HepG2 (cell line): Measurements from ENCODE around the gene KIAA0232. TPM values are rescaled to one million over a fixed set of nuclear protein-coding genes. Genes with fewer than 3 reads are reported as not detected.

Experiments
- EEA1 ChIP-seq: sonication (generic); formaldehyde crosslinking; IDR thresholded peaks from 2 replicates; pipeline ENCODE4 v1.5.1; 2020; ENCODE audit warnings: mild to moderate bottlenecking, missing genetic modification reagents, borderline replicate concordance
- EZH2 ChIP-seq: conservative IDR thresholded peaks from 2 replicates; pipeline ENCODE4 v1.6.1; 2012; ENCODE audit warnings: mild to moderate bottlenecking, low read depth, low read length, moderate library complexity
- HMG20B ChIP-seq: conservative IDR thresholded peaks from 2 replicates; pipeline ENCODE4 v1.6.1; 2016; ENCODE audit warnings: missing genetic modification reagents, missing compliant biosample characterization
- MAF1 ChIP-seq: sonication (generic); formaldehyde crosslinking; IDR thresholded peaks from 2 replicates; pipeline ENCODE4 v1.5.0; 2020; ENCODE audit warnings: missing genetic modification reagents, borderline replicate concordance
- PPARG ChIP-seq: conservative IDR thresholded peaks from 2 replicates; pipeline ENCODE4 v1.6.1; 2016; ENCODE audit warnings: missing biosample characterization, missing genetic modification reagents
- RELA ChIP-seq: sonication (generic); formaldehyde crosslinking; IDR thresholded peaks from 2 replicates; pipeline ENCODE4 v1.4.0; 2020; ENCODE audit warnings: missing genetic modification reagents
- SUZ12 ChIP-seq: fragments of 150-350 bp; IDR thresholded peaks from 2 replicates; pipeline ENCODE4 v1.6.1; 2014; ENCODE audit warnings: low read depth, low read length
- ZFY ChIP-seq: sonication (generic); formaldehyde crosslinking; IDR thresholded peaks from 2 replicates; pipeline ENCODE4 v1.4.0; 2020; ENCODE audit warnings: missing genetic modification reagents
- ZNF335 ChIP-seq: sonication (generic); formaldehyde crosslinking; IDR thresholded peaks from 2 replicates; pipeline ENCODE4 v1.4.0; 2020; ENCODE audit warnings: missing genetic modification reagents
- ZNF451 ChIP-seq: sonication (generic); formaldehyde crosslinking; IDR thresholded peaks from 2 replicates; pipeline ENCODE4 v1.5.0; 2020; ENCODE audit warnings: mild to moderate bottlenecking, missing genetic modification reagents
- ZNF543 ChIP-seq: sonication (generic); formaldehyde crosslinking; IDR thresholded peaks from 2 replicates; pipeline ENCODE4 v1.4.0; 2020; ENCODE audit warnings: mild to moderate bottlenecking, missing genetic modification reagents
- polyA plus RNA-seq, 8 experiments: library from polyadenylated mRNA; depleted of rRNA in 3 of 8; stranded (reverse) in 7 of 8; unstranded in 1 of 8; fragments of >200 nt; fragmentation: Illumina TruSeq in 4 of 8; extraction: Trizol in 4 of 8; gene quantifications; 2 replicates each; pipeline versions ENCODE4 v1.2.1 to v1.2.3, GENCODE V29; 2011 to 2016; ENCODE audit warnings: low read depth in 4 of 8, missing spikeins in 1 of 8, mixed read lengths in 1 of 8; ENCODE audit not compliant: insufficient read depth in 1 of 8
- total RNA-seq, 5 experiments: library from RNA; depleted of rRNA; stranded (reverse); fragments of >200 nt; fragmentation: Illumina TruSeq; extraction: Trizol; gene quantifications; 2 replicates each; pipeline ENCODE4 v1.2.3, GENCODE V29; 2016; ENCODE audit warnings: low read depth in 1 of 5
- TF ChIP-seq, protein P1 (sequence below), 2 experiments: sonication (generic) in 1 of 2; formaldehyde crosslinking in 1 of 2; IDR thresholded peaks; 2 replicates each; pipeline versions ENCODE4 v1.4.0 to v1.6.1; 2016 to 2020; ENCODE audit warnings: borderline replicate concordance in 1 of 2, low read depth in 1 of 2, mild to moderate bottlenecking in 1 of 2, missing genetic modification reagents in 1 of 2
- TF ChIP-seq, protein P2 (sequence below): sonication (generic); formaldehyde crosslinking; IDR thresholded peaks from 2 replicates; pipeline ENCODE4 v1.5.1; 2020; ENCODE audit warnings: mild to moderate bottlenecking, missing genetic modification reagents
- TF ChIP-seq, protein P3 (sequence below): sonication (generic); formaldehyde crosslinking; IDR thresholded peaks from 2 replicates; pipeline ENCODE4 v1.8.0; 2022; ENCODE audit warnings: missing genetic modification reagents, mild to moderate bottlenecking, borderline replicate concordance
- TF ChIP-seq, protein P4 (sequence below): sonication (generic); formaldehyde crosslinking; IDR thresholded peaks from 2 replicates; pipeline ENCODE4 v1.4.0; 2020; ENCODE audit warnings: mild to moderate bottlenecking, missing genetic modification reagents
- TF ChIP-seq, protein P5 (sequence below): sonication (generic); formaldehyde crosslinking; IDR thresholded peaks from 2 replicates; pipeline ENCODE4 v1.5.0; 2020; ENCODE audit warnings: missing genetic modification reagents

Gene KIAA0232
- total and polyA plus RNA-seq, 2 of the 13 experiments (the other 11 are each of a cell fraction or from before 2014, with no cell fraction given): 7.8 to 17.1 TPM

DNA sequence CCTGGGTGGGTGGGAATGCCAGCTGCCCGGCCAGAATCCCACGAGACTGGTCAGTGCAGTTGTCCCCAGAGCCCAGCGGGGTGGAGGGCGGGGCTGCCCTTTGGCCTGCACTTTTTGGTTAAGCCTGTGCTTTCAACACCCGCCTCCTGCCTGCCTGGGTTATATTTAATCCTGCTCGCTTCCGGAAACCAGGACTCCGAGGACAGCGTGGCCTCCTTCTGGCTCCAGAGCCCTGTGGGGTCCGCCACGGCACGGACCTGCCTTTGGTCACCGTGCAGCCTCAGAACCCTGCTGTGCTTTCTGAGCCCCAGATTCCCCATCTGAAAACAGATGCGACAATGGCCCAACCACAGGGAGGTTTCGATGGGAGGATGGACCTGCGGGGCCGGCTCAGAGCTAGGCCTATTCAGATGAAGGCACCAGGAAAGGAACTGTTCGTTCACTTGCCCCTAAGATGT lies 29.4 kb upstream of the KIAA0232 start (continued):
- TF ChIP-seq, protein P1, sequence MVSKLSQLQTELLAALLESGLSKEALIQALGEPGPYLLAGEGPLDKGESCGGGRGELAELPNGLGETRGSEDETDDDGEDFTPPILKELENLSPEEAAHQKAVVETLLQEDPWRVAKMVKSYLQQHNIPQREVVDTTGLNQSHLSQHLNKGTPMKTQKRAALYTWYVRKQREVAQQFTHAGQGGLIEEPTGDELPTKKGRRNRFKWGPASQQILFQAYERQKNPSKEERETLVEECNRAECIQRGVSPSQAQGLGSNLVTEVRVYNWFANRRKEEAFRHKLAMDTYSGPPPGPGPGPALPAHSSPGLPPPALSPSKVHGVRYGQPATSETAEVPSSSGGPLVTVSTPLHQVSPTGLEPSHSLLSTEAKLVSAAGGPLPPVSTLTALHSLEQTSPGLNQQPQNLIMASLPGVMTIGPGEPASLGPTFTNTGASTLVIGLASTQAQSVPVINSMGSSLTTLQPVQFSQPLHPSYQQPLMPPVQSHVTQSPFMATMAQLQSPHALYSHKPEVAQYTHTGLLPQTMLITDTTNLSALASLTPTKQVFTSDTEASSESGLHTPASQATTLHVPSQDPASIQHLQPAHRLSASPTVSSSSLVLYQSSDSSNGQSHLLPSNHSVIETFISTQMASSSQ (IDR thresholded peaks at IDR 0.05; ENCODE audit: low read depth): no peak
- TF ChIP-seq, protein P1 (CRISPR knock-in tag; IDR thresholded peaks at IDR 0.05; ENCODE audit: borderline replicate concordance): peak; percentile 63; the same call in 1 of the 2 replicates
- TF ChIP-seq, protein P2, sequence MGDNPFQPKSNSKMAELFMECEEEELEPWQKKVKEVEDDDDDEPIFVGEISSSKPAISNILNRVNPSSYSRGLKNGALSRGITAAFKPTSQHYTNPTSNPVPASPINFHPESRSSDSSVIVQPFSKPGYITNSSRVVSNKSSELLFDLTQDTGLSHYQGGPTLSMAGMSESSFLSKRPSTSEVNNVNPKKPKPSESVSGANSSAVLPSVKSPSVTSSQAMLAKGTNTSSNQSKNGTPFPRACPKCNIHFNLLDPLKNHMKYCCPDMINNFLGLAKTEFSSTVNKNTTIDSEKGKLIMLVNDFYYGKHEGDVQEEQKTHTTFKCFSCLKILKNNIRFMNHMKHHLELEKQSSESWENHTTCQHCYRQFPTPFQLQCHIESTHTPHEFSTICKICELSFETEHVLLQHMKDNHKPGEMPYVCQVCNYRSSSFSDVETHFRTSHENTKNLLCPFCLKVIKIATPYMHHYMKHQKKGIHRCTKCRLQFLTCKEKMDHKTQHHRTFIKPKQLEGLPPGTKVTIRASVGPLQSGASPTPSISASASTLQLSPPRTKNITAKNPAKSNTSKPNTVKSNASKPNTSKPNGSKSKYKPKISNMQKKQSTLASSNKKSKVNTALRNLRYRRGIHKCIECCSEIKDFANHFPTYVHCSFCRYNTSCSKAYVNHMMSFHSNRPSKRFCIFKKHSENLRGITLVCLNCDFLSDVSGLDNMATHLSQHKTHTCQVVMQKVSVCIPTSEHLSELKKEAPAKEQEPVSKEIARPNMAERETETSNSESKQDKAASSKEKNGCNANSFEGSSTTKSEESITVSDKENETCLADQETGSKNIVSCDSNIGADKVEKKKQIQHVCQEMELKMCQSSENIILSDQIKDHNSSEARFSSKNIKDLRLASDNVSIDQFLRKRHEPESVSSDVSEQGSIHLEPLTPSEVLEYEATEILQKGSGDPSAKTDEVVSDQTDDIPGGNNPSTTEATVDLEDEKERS: 0 out of 2 replicates have a peak, but pooled peaks have one; percentile 56
- TF ChIP-seq, protein P3, sequence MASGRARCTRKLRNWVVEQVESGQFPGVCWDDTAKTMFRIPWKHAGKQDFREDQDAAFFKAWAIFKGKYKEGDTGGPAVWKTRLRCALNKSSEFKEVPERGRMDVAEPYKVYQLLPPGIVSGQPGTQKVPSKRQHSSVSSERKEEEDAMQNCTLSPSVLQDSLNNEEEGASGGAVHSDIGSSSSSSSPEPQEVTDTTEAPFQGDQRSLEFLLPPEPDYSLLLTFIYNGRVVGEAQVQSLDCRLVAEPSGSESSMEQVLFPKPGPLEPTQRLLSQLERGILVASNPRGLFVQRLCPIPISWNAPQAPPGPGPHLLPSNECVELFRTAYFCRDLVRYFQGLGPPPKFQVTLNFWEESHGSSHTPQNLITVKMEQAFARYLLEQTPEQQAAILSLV (CRISPR knock-in tag): peak; percentile 64; the same call in 1 of the 2 replicates
- peak; percentile 98 for TF ChIP-seq PPARG (CRISPR knock-in tag)
- TF ChIP-seq, protein P4, sequence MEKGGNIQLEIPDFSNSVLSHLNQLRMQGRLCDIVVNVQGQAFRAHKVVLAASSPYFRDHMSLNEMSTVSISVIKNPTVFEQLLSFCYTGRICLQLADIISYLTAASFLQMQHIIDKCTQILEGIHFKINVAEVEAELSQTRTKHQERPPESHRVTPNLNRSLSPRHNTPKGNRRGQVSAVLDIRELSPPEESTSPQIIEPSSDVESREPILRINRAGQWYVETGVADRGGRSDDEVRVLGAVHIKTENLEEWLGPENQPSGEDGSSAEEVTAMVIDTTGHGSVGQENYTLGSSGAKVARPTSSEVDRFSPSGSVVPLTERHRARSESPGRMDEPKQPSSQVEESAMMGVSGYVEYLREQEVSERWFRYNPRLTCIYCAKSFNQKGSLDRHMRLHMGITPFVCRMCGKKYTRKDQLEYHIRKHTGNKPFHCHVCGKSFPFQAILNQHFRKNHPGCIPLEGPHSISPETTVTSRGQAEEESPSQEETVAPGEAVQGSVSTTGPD (CRISPR knock-in tag): peak; percentile 81
- TF ChIP-seq, protein P5, sequence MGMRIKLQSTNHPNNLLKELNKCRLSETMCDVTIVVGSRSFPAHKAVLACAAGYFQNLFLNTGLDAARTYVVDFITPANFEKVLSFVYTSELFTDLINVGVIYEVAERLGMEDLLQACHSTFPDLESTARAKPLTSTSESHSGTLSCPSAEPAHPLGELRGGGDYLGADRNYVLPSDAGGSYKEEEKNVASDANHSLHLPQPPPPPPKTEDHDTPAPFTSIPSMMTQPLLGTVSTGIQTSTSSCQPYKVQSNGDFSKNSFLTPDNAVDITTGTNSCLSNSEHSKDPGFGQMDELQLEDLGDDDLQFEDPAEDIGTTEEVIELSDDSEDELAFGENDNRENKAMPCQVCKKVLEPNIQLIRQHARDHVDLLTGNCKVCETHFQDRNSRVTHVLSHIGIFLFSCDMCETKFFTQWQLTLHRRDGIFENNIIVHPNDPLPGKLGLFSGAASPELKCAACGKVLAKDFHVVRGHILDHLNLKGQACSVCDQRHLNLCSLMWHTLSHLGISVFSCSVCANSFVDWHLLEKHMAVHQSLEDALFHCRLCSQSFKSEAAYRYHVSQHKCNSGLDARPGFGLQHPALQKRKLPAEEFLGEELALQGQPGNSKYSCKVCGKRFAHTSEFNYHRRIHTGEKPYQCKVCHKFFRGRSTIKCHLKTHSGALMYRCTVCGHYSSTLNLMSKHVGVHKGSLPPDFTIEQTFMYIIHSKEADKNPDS (CRISPR knock-in tag): no peak
- TF ChIP-seq EEA1 (CRISPR knock-in tag): no peak; the same call in 1 of the 2 replicates
- no peak for TF ChIP-seq ZNF335 (CRISPR knock-in tag)
- peak; percentile 89 for TF ChIP-seq ZFY (CRISPR knock-in tag)
- TF ChIP-seq EZH2: no peak
- TF ChIP-seq SUZ12: no peak
- peak; percentile 71; the same call in 1 of the 2 replicates for TF ChIP-seq RELA (CRISPR knock-in tag)
- TF ChIP-seq ZNF543: 0 out of 2 replicates have a peak, but pooled peaks have one; percentile 34
- TF ChIP-seq HMG20B (CRISPR knock-in tag): 0 out of 2 replicates have a peak, but pooled peaks have one; percentile 14
- peak; percentile 47; the same call in 1 of the 2 replicates for TF ChIP-seq MAF1 (CRISPR knock-in tag)
- TF ChIP-seq ZNF451 (CRISPR knock-in tag): no peak
